ENCODE data around the gene RUNX1. TPM values are rescaled to one million over a fixed set of nuclear protein-coding genes. Genes with fewer than 3 reads are reported as not detected.
A peak's percentile ranks its signal among the peaks of the same experiment; 100 is the strongest.

RUNX1 gene
- polyA plus RNA-seq, 10 donors, result 4.1 to 9.3 (median 4.9) TPM

GRCh38 chr21:34948157-34948556, 100.9 kb downstream of the RUNX1 start:
- no peak for DNase-seq

- DNase-seq, result no peak
Observed at GRCh38 chr21:34946916-34947534, 102.1 kb downstream of the RUNX1 start.

DNA sequence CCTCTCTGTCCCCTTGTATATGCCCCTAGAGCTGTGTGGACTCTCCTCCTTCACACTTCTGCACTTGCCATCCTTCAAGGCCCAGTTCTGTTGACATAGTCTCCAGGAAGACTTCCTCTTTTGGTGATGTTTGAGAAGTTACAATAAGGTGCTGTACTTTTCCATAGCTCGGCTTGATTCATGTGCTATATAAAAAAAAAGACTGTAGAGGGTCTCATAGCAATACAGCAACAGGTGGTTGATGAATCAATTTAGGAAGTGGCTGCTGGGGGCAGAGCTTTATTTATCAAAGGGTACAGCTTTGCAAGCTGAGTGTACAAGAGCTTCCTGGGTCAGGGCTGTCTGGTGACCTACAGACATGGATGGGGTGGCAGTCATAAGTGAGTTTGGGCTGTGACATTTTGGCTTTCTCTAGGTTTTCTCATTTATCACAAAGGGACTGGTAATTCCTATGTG, 102.7 kb downstream of the RUNX1 start:
- no peak for DNase-seq

GRCh38 chr21:34945288-34945687, 103.8 kb downstream of the RUNX1 start:
- DNase-seq, result no peak

GRCh38 chr21:34944015-34944755, 104.9 kb downstream of the RUNX1 start:
- DNase-seq, result no peak

DNA sequence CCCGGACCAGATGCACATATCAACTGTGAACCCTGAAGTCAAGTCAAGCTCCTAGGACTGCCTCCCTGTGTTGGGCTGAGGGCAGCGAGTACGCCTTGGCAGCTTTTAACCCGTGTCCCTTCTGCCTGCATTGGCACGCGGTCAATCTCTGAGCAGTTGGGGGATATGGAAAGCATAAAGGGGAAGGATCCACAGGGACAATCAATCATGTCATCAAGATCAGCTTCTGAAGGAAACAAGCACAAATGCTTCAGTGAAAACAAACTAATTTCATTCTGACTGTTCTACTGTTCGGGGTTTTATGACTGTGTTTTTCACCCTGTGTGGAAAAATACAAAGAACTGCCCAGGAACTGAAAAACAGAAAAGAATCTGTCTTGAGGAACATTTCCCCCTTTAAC, 106.2 kb downstream of the RUNX1 start:
- DNase-seq, result peak in 2 of 3 donors; percentile 13 to 40

GRCh38 chr21:34941162-34941561, 107.9 kb downstream of the RUNX1 start:
- DNase-seq, result no peak

GRCh38 chr21:34939673-34940331, 109.3 kb downstream of the RUNX1 start:
- DNase-seq, result no peak

- DNase-seq, result no peak
Observed at GRCh38 chr21:34938089-34938764, 110.9 kb downstream of the RUNX1 start.

DNA sequence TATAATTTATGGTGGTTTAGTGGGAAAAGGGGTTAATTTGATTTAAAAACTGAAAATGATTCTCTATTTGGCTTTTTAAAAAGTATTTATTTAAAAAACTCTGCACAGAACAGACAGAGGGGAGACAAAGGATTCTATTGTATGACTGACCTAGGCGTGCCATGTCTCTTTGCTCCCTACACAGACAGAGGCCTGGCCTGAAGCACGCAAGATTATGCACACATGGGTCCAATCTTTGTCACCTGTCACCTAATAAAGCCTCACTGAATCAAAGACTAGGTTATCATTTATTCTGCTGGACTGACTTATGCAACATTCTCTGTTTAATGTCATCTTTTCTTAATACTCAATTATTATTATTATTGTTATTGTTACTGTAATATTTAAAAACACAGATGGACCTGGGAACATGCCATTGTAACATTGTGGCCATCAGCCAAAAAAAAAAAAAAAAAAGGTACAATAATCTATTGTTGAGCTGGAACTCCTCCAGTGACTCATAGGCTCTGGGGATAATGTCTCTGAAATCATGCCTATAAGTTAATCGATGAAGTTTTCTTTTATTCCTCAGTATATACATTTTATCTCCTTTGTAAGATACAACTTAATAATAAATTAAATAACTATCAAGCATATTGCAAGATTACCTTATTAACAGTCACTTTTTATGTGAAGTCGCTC, 112.1 kb downstream of the RUNX1 start:
- no peak for DNase-seq

DNA sequence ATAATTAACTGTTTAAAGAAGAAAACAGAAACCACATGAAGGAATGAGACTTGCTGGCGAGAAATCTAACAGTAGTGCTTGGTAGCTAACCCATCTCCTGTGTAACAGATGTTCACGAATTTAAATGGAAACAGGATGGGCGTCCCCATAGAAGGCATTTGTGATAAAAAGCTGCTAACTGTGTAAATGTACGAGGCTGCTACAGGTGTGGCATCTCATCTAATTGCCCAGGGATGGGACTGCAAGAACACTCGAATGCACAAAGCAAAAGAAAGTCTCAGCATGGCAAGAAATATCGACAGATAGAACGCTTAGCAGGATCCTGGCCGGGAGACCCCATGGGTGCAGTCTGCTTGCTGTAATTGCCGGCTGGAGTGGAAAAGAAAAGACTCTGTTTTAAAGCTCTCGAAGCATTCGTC, 112.7 kb downstream of the RUNX1 start:
- peak in 1 of 3 donors; percentile 40 for DNase-seq

DNA sequence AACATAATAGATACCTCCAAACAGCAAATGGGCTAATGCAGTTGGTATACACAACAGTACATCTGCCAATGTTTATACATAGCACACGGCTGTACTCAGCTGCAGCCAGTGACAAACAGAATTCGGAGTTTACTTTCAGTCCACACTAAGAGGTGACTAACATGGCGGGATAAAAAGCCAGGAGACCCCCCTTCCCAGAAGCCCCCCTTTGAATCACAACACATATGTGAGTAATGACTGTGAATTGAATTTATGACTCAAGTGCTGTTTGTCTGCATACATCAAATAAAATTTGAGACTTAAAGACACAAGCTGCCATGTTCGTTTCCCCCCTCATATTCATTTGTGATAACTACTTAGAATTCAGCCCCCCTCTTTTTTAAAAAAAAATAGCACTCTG, 113.2 kb downstream of the RUNX1 start:
- DNase-seq, result no peak

DNA sequence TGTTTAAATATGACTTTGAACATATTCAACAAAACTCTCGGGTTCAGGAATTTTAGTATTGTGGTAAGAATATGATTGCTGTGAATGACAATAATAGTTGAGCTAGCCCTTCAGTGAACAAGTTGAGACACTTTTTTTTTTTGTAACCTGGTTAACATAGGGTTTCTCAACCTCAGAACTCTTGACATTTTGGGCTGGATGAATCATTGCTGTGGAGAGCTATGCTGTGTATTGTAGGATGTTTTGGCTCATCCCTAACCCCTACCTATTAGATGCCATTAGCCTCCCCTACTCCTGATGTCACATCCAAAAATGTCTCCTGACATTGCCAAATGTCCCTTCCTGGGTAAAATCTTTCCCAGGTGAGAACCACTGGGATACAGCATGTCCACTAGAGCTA, 113.7 kb downstream of the RUNX1 start:
- no peak for DNase-seq

DNA sequence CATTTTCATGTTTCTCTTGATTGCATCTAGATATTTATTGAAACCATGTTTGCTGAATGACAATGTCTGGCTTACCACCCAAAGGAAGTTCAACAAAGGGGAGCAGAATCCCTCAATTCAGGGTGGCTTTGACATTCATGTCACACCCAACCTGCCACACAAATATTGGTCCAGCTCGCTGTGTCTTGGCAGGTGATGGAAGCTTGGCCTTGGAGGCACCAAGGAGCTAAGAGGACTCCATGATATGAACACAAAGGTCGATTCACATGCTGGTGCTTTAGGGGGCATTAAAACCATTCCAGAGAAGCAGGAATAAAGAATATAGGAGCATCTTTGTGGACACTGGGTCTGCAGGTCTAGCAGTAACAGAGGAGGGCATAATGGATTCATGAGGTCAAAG, 114.8 kb downstream of the RUNX1 start:
- no peak for DNase-seq

GRCh38 chr21:34933609-34934335, 115.3 kb downstream of the RUNX1 start:
- no peak for DNase-seq

DNA sequence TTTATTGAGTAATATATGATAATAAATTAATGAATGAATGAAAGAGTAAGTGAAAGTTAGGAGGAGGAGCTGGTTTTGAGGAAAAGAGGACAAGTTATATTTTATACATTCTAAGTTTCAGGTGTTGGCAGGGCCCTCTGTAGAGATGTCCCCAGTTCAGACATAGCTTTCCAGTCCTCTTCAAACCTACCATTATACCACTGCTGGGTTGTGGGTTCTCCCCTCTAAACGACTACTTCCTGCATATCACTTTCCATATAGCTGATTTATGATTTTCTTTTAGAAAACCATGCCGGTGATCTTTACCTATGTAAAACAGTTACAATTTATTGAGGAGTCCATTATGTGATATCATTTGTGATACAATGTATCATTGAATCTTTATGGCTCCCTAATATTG, 116.9 kb downstream of the RUNX1 start:
- DNase-seq, result no peak

DNA sequence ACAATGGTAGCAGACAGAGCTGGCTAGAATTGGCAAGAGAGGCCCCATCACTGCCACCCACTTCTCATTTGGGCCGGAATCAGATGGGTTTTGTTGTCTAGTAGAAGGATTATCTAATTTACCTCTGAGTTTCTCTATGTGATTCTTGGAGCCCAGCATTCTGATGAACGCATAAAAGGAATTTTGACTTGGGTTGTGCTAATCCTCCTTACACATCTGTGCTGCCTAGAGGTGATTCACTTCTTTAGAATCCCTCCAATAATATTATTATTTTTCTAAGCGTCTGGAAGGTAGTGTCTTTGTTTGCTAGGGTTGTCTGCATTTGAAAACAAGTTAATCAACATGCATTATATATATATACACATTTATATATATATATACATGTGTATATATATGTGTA, 118.1 kb downstream of the RUNX1 start:
- DNase-seq, result no peak

DNA sequence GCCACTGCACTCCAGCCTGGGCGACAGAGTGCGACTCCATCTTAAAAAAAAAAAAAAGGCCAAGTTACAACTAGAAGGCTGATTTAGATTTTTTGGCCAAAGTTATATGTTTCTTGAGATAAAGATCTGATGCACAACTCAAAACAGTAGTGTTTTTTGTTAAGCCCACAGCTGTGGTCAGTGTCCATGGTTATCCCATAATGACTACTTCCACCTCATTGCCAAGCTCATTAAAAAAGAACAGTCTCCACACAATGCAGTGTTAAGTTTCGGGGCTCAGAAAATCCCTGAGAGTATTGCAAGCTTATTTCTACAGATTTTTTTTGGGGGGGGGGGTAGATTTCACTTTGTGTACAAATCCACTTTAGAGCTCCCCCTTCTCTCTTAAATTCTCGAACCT, 120.5 kb downstream of the RUNX1 start:
- no peak for DNase-seq

- no peak for DNase-seq
Observed at GRCh38 chr21:34927992-34928391, 121.1 kb downstream of the RUNX1 start.

DNA sequence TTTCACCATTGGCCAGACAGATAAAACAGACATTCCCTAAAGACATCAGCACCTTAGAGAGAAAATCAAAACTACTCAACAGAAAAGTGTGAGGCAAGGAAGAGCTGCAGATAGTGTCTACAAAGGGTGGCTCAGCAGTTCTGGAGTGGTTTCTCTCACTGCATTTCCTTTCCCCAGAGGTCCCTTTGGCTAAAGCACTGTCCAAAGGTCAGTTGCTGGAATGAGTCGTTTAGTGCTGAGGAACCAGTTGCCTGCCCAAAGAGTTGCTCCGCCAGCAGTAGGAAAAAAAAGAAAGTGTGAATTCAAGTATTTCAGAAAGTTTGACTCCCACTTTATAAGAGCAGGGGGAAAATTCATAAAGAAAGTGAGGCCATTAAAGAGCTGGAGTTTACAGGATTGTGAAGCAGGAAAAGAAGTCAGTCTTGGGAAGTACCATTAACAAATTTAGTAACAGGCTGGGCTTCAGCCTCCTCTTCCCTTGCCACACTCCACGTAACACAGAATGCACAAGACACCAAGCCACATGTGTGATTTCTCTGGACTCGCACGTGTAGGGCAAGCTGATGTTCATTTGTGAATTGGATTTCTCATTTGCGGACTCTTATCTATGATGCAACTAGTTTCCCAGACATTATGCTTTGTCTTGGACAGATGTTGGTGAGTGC, 122.2 kb downstream of the RUNX1 start:
- DNase-seq, result peak in 2 of 3 donors; percentile 42 to 52

DNA sequence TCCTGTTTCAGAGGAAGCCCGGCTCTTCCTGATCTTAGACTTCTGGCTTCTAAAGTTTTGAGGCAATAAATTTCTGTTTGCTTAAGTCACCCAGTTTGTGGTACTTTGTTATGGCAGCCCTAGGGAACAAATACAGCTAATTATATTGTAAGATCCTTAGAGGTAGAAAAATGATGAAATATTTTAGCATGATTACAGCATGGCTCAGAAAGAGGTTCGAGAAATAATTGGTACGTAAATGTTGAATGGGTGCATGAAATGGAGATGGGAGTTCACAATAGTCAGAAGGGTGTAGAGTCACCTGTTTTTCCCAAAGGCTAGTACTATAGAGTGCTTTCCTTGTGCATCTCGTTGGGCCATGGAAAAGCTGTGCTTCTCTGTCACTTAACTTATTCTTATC, 123.5 kb downstream of the RUNX1 start:
- DNase-seq, result no peak
